ENCODE data around the gene GCNT1.

The GCNT1 gene

GRCh38 chr9:76542360-76542759 is 83.4 kb downstream of the GCNT1 start:
- no peak for DNase-seq

DNA sequence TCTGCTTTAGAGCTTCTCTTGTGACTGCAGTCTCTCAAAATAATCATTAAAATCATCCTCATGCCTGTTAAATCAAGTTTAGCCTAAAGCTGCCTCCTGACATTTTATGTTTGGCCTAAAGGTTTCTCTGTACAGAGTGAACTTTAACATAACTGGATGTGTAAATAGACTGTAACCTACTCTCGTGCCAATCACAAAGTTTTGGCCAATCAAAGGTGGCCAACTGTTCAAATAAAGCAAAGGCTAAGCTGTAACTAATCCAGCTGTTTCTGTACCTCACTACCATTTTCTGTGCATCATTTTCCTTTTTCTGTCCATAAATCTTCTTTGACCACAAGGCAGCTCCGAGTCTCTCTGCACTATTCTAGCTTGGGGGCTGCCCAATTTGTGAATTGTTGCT is 86.2 kb downstream of the GCNT1 start:
- no peak for DNase-seq

GRCh38 chr9:76552181-76552580 is 93.2 kb downstream of the GCNT1 start:
- no peak for DNase-seq

GRCh38 chr9:76552751-76553455 is 93.9 kb downstream of the GCNT1 start:
- no peak for DNase-seq

DNA sequence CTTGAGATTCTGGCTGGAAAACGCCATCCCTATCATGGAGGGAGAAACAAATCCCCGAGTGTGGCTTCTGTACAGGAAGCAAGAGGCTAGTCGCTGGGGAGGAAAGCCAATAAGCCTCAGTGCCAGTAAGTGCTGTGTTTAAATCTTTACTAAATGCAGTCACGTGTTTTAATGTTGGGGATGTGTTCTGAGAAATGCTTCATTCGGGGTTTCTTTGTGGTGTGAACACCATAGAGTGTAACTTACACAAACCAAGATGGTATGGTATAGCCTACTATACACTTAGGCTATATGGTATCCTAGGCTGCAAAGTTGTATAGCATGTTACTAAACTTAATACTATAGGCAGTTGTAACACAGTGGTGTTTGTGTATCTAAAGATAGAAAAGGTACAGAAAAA is 94.7 kb downstream of the GCNT1 start:
- DNase-seq = no peak
